ENCODE results near the gene GABRG3.

GABRG3 gene

GRCh38 chr15:27589782-27590181 lies 618.8 kb downstream of the GABRG3 start:
- H3K36me3 ChIP-seq = no peaks in the 10 kb centered on the region
- H3K27me3 ChIP-seq = no peaks in the 10 kb centered on the region
- TF ChIP-seq CTCF (IDR thresholded peaks at IDR 0.05; ENCODE audit: low read depth, low read length) = no peak
- no peak for DNase-seq
- H3K4me3 ChIP-seq (ENCODE audit: low read depth, low read length) = no peak overlapping the region
- no peaks in the 10 kb centered on the region; the same call in 1 of the 2 replicates for H3K4me1 ChIP-seq
- H3K9me3 ChIP-seq = no peaks in the 10 kb centered on the region
